Tibial nerve (tissue), 4 donors: ENCODE measurements around the gene TRIM6.

ENCODE experiments used
- CTCF ChIP-seq, 5 experiments: fragments of 200-600 bp in 3 of 5; fragments of 450-650 bp in 2 of 5; sonication (generic) in 3 of 5; IDR thresholded peaks; one replicate each; pipeline ENCODE4 v1.5.1; 2016 to 2019; ENCODE audit warnings: antibody characterized with exemption in 5 of 5, mild to moderate bottlenecking in 3 of 5, moderate library complexity in 2 of 5
- EP300 ChIP-seq, 2 donors: sonication (generic); formaldehyde crosslinking; IDR thresholded peaks; one replicate each; pipeline ENCODE4 v1.6.1; 2017; ENCODE audit warnings: antibody characterized with exemption in 2 of 2, mild to moderate bottlenecking in 1 of 2
- POLR2A ChIP-seq, 2 donors: fragments of 450-650 bp; IDR thresholded peaks; one replicate each; pipeline ENCODE4 v1.6.1; 2017; ENCODE audit warnings: antibody characterized with exemption in 2 of 2, mild to moderate bottlenecking in 2 of 2, moderate library complexity in 2 of 2

GRCh38 chr11:5556596-5557188, 39.7 kb upstream of the TRIM6 start:
- TF ChIP-seq CTCF (IDR thresholded peaks at IDR 0.05) (no peak), POLR2A (IDR thresholded peaks at IDR 0.05) (no peak), EP300 (IDR thresholded peaks at IDR 0.05) (no peak)
